H1 (cell line): Measurements from ENCODE around the gene POLR3E. TPM values are rescaled to one million over a fixed set of nuclear protein-coding genes. Genes with fewer than 3 reads are reported as not detected.

Source experiments
- CHD1 ChIP-seq: IDR thresholded peaks from 2 replicates; pipeline ENCODE4 v1.6.1; 2012; ENCODE audit warnings: low read depth, low read length, improper control_type of control experiment
- CHD7 ChIP-seq: fragments of 300-600 bp; sonication (generic); IDR thresholded peaks from 2 replicates; pipeline ENCODE4 v1.7.1; 2012; ENCODE audit warnings: low read length, moderate library complexity, mild to moderate bottlenecking, inconsistent platforms; ENCODE audit not compliant: insufficient replicate concordance
- CREB1 ChIP-seq: IDR thresholded peaks from 2 replicates; pipeline ENCODE4 v1.6.1; 2012; ENCODE audit warnings: inconsistent platforms
- E2F6 ChIP-seq: IDR thresholded peaks from 2 replicates; pipeline ENCODE4 v1.6.1; 2012; ENCODE audit warnings: inconsistent platforms
- GTF2F1 ChIP-seq: IDR thresholded peaks from 2 replicates; pipeline ENCODE4 v1.6.1; 2012; ENCODE audit warnings: low read depth, low read length, improper control_type of control experiment, borderline replicate concordance
- POLR2AphosphoS5 ChIP-seq: IDR thresholded peaks from 2 replicates; pipeline ENCODE4 v1.6.1; 2011; ENCODE audit warnings: low read depth, low read length
- RAD21 ChIP-seq, 2 experiments: IDR thresholded peaks in 1 of 2; conservative IDR thresholded peaks in 1 of 2; 2 replicates each; pipeline ENCODE4 v1.6.1; 2011; ENCODE audit warnings: low read depth in 2 of 2, low read length in 2 of 2, improper control_type of control experiment in 1 of 2, inconsistent platforms in 1 of 2, mild to moderate bottlenecking in 1 of 2, moderate library complexity in 1 of 2
- SP1 ChIP-seq: IDR thresholded peaks from 2 replicates; pipeline ENCODE4 v1.6.1; 2011; ENCODE audit warnings: low read depth, low read length
- SUZ12 ChIP-seq: fragments of 200-600 bp; sonication (generic); IDR thresholded peaks from 2 replicates; pipeline ENCODE4 v1.6.1; 2012; ENCODE audit warnings: mild to moderate bottlenecking, inconsistent platforms, low read length, moderate library complexity, mixed read lengths
- YY1 ChIP-seq: IDR thresholded peaks from 2 replicates; pipeline ENCODE4 v1.6.1; 2011; ENCODE audit warnings: low read depth, mild to moderate bottlenecking, low read length
- polyA plus RNA-seq, 7 experiments: library from polyadenylated mRNA; depleted of rRNA in 3 of 7; stranded (reverse) in 5 of 7; unstranded in 2 of 7; fragments of >200 nt in 5 of 7; fragments of 200-250 nt in 2 of 7; gene quantifications; 1 replicate in 5 of 7; 2 replicates in 1 of 7; 4 replicates in 1 of 7; pipeline versions ENCODE4 v1.2.1 to v1.2.3, GENCODE V29; 2011 to 2013; ENCODE audit warnings: missing spikeins in 2 of 7, mixed read lengths in 2 of 7
- total RNA-seq: library from RNA; stranded (reverse); fragmentation: NEBNext Ultra II Directional; extraction: Animal tissue kit (Norgen Biotek cat#: 25700); gene quantifications from 2 replicates; pipeline ENCODE4 v1.2.1, GENCODE V29; 2021

Gene POLR3E
- total and polyA plus RNA-seq, 2 of the 8 experiments (the other 6 are each of a cell fraction or from before 2014, with no cell fraction given) = 96.5 to 125 TPM

- no peak for TF ChIP-seq CHD7
- no peak for TF ChIP-seq E2F6
- TF ChIP-seq POLR2AphosphoS5 = no peak
- TF ChIP-seq CHD1 = no peak
- no peak for TF ChIP-seq RAD21 (IDR thresholded peaks at IDR 0.05 in 1 of 2, conservative IDR thresholded peaks at IDR 0.05 in 1 of 2; ENCODE audit: low read depth in 2 of 2, low read length in 2 of 2)
- TF ChIP-seq CREB1 = no peak
- no peak for TF ChIP-seq SUZ12
- no peak for TF ChIP-seq GTF2F1
- no peak for TF ChIP-seq SP1
- TF ChIP-seq YY1 = no peak
Measured at GRCh38 chr16:22320572-22321339, 23.5 kb downstream of the POLR3E start (continued).
